Measurements from ENCODE around the gene EHMT2. TPM values are rescaled to one million over a fixed set of nuclear protein-coding genes. Genes with fewer than 3 reads are reported as not detected.
A peak's percentile ranks its signal among the peaks of the same experiment; 100 is the strongest.

The EHMT2 gene
- total RNA-seq, 1 experiment from 2014 or later = 84.0 TPM

DNA sequence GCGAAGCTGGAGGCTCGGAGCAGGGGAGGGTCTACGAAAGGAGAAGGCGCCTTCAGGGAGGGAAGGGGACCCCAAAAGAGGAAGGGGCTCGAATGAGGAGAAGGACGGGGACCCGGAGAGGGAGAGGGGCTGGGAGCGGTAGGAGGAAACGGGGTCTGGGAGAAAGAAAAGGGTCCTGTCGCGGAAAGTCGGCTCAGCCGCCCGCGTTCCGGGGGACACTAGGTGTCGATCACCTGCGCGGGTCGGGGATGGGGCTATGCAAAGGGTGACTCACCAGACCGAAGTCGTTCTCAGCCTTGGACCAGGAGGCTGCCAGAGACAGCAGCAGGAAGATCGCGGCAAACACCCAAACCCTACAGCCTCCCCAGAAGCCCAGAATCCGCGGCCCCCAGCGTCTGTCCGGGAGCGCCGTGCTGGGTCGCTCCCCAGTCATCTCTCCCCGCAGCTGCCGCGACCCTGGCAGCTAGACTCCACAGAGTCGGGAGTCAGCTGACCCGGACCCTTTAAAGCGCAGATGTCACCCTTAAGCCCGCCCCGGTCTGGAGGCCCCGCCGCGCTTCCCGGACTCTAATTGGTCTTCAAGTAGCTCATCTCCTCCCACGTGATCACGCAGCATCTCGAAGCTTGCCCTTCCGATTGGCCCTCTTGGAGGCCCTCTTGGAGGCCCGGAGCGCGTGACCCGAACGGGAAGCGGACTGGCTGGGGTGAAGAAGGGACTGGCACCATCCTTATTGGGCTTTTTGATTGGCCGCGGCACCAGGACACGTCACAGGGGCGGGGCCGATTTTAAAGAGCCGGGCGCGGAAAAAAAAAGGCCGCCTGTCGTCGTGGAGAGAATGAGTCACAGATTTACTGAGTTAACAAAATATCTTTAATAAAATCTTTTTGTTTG, 34.9 kb downstream of the EHMT2 start, which contains the start of gene NEU1:
NEU1 (minus strand) TSS at position 478 of the 892 bp plus-strand sequence; CDS start at position 433, 45 bp downstream.
- no peak within 1 kb of the TSS for H2AFZ ChIP-seq (ENCODE audit: low read depth, low read length, poor library complexity, severe bottlenecking)
- peak within 1 kb of the TSS; percentile 70 for H3K9ac ChIP-seq (ENCODE audit: low read length)
- no peak for TF ChIP-seq EGR1 (IDR thresholded peaks at IDR 0.05; ENCODE audit: low read depth)
- TF ChIP-seq RAD21 (IDR thresholded peaks at IDR 0.05; ENCODE audit: low read depth) = no peak
- TF ChIP-seq SIN3A (IDR thresholded peaks at IDR 0.05; ENCODE audit: low read depth) = peak; percentile 83
- TF ChIP-seq, protein P1, sequence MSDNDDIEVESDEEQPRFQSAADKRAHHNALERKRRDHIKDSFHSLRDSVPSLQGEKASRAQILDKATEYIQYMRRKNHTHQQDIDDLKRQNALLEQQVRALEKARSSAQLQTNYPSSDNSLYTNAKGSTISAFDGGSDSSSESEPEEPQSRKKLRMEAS (IDR thresholded peaks at IDR 0.05) = peak; percentile 86
- TF ChIP-seq TCF7L2 (IDR thresholded peaks at IDR 0.05; ENCODE audit: borderline replicate concordance, extremely low read depth, insufficient read depth, insufficient read length) = no peak
- no peak for TF ChIP-seq EZH2phosphoT487 (IDR thresholded peaks at IDR 0.05; ENCODE audit: borderline replicate concordance)
- TF ChIP-seq SRF (IDR thresholded peaks at IDR 0.05; ENCODE audit: low read depth) = no peak
- TF ChIP-seq, protein P2, sequence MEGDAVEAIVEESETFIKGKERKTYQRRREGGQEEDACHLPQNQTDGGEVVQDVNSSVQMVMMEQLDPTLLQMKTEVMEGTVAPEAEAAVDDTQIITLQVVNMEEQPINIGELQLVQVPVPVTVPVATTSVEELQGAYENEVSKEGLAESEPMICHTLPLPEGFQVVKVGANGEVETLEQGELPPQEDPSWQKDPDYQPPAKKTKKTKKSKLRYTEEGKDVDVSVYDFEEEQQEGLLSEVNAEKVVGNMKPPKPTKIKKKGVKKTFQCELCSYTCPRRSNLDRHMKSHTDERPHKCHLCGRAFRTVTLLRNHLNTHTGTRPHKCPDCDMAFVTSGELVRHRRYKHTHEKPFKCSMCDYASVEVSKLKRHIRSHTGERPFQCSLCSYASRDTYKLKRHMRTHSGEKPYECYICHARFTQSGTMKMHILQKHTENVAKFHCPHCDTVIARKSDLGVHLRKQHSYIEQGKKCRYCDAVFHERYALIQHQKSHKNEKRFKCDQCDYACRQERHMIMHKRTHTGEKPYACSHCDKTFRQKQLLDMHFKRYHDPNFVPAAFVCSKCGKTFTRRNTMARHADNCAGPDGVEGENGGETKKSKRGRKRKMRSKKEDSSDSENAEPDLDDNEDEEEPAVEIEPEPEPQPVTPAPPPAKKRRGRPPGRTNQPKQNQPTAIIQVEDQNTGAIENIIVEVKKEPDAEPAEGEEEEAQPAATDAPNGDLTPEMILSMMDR (IDR thresholded peaks at IDR 0.05 in 2 of 3, conservative IDR thresholded peaks at IDR 0.05 in 1 of 3; ENCODE audit: borderline replicate concordance in 1 of 3, insufficient read depth in 1 of 3, low read depth in 2 of 3, low read length in 2 of 3) = no peak
- TF ChIP-seq SP1 (IDR thresholded peaks at IDR 0.05; ENCODE audit: low read depth) = peak; percentile 97
- peak; percentile 83 for TF ChIP-seq POLR2A (IDR thresholded peaks at IDR 0.05; ENCODE audit: borderline replicate concordance, extremely low read depth, insufficient read depth, insufficient read length)
- TF ChIP-seq ZFX (IDR thresholded peaks at IDR 0.05) = no peak
- TF ChIP-seq ELF1 (IDR thresholded peaks at IDR 0.05; ENCODE audit: borderline replicate concordance, low read depth) = no peak; the same call in 1 of the 2 replicates
- TF ChIP-seq ZNF274 (IDR thresholded peaks at IDR 0.05; ENCODE audit: low read depth, low read length) = no peak
- no peak for TF ChIP-seq CEBPB (IDR thresholded peaks at IDR 0.05; ENCODE audit: low read depth)
- no peak; the same call in 1 of the 2 replicates for TF ChIP-seq FOSL1 (IDR thresholded peaks at IDR 0.05; ENCODE audit: low read depth)
- TF ChIP-seq CBX3 (IDR thresholded peaks at IDR 0.05; ENCODE audit: low read depth) = no peak
- TF ChIP-seq, protein P3, sequence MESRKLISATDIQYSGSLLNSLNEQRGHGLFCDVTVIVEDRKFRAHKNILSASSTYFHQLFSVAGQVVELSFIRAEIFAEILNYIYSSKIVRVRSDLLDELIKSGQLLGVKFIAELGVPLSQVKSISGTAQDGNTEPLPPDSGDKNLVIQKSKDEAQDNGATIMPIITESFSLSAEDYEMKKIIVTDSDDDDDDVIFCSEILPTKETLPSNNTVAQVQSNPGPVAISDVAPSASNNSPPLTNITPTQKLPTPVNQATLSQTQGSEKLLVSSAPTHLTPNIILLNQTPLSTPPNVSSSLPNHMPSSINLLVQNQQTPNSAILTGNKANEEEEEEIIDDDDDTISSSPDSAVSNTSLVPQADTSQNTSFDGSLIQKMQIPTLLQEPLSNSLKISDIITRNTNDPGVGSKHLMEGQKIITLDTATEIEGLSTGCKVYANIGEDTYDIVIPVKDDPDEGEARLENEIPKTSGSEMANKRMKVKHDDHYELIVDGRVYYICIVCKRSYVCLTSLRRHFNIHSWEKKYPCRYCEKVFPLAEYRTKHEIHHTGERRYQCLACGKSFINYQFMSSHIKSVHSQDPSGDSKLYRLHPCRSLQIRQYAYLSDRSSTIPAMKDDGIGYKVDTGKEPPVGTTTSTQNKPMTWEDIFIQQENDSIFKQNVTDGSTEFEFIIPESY (IDR thresholded peaks at IDR 0.05; ENCODE audit: extremely low read depth, insufficient replicate concordance, low read length) = no peak
- TF ChIP-seq EZH2 (IDR thresholded peaks at IDR 0.05) = no peak

More for the DNA sequence above, 34.9 kb downstream of the EHMT2 start, which contains the start of gene NEU1:
- DNase-seq (ENCODE audit: low read depth, low spot score) (peak; percentile 100), ATAC-seq (peak; percentile 96)
- Histone ChIP-seq H3K27me3 (ENCODE audit: insufficient read depth, low read length) (no peaks in the 10 kb centered on the region), H3K4me2 (ENCODE audit: low read length) (peak within 1 kb of the TSS; percentile 95), H3K4me3 (replicated peaks in 1 of 2; ENCODE audit: low read depth in 1 of 2, low read length in 2 of 2) (peak within 1 kb of the TSS; percentile 78 to 79), H3K9me2 (ENCODE audit: insufficient read depth) (no peaks in the 10 kb centered on the region), H3K79me2 (ENCODE audit: insufficient read depth, low read length) (no peaks in the 10 kb centered on the region), H3K27ac (ENCODE audit: low read depth, low read length) (peak within 1 kb of the TSS; percentile 41), H3K4me1 (ENCODE audit: control insufficient read depth in 1 of 2, insufficient read depth in 2 of 2, low read length in 2 of 2) (peaks cover 0 to 31% of the 10 kb centered on the region in 2 experiments; a peak in 3 of 4 replicates), H3K9me3 (ENCODE audit: control insufficient read depth in 1 of 2, insufficient read depth in 1 of 2, low read depth in 1 of 2, low read length in 2 of 2) (no peaks in the 10 kb centered on the region), H4K20me1 (ENCODE audit: insufficient read depth) (no peaks in the 10 kb centered on the region), H3K36me3 (ENCODE audit: control insufficient read depth in 1 of 2, insufficient read depth in 2 of 2, low read length in 2 of 2) (no peaks in the 10 kb centered on the region)
- RAD21 ChIA-PET (ENCODE audit: low non-redundant PET in 1 of 2, low total read pairs in 2 of 2, uncharacterized antibody in 2 of 2, unreplicated experiment in 2 of 2) = interaction anchor here in 1 of 2 experiments (0.9 kb wide), 1 partner anchor 90 kb away, joined by 4 read pairs; no protein-coding TSS in a partner anchor
- intact Hi-C loops (cut with micrococcal nuclease) = loop anchor here (1.0 to 2.0 kb wide), 2 partner anchors 28 to 85 kb away; partner anchors contain the start of gene VWA7
- no TSS peak for BruUV-seq (replicated peaks)
- CTCF ChIA-PET = interaction anchor here (0.6 to 1.2 kb wide), 8 partner anchors 36 to 172 kb away, joined by 3 to 5 read pairs (median 3); partner anchors contain the start of gene LSM2
- POLR2A ChIA-PET = interaction anchor here (0.6 to 2.0 kb wide), 28 partner anchors 10 to 334 kb away, joined by 3 to 17 read pairs (median 4); partner anchors contain the start of genes ATP6V1G2, DXO, HSPA1B and LSM2

Measured in HCT116 (cell line).